WTC11 (cell line): ENCODE data around the gene GALP. TPM values are rescaled to one million over a fixed set of nuclear protein-coding genes. Genes with fewer than 3 reads are reported as not detected.

Experiments
- ATAC-seq: fragments of 200-7000 bp; cut with Tn5 transposase; 2 replicates; pipeline ENCODE4 v1.10.0; 2021; ENCODE audit warnings: mild to moderate bottlenecking, moderate library complexity
- CTCF ChIA-PET: fragments of 300-600 bp; sonication (Branson Sonifier 250); formaldehyde crosslinking; loops from one replicate; lab custom pipeline; 2021; ENCODE audit warnings: antibody characterized with exemption; lab: Charles Lee
- POLR2A ChIA-PET: fragments of 350-600 bp; sonication (Branson Sonifier 250); formaldehyde crosslinking; loops from one replicate; lab custom pipeline; 2021; ENCODE audit warnings: antibody characterized with exemption; lab: Charles Lee
- DNase-seq: peaks from one replicate; pipeline ENCODE4 v3.0.0; 2021; ENCODE audit warnings: low spot score
- H3K27ac Mint-ChIP-seq: 2 replicates; pipeline ENCODE4 v1.8.0; 2021; ENCODE audit warnings: mixed read lengths
- H3K27me3 Mint-ChIP-seq: 2 replicates; pipeline ENCODE4 v1.8.0; 2021; ENCODE audit warnings: low read depth, mild to moderate bottlenecking, moderate library complexity, mixed read lengths
- H3K36me3 Mint-ChIP-seq: 2 replicates; pipeline ENCODE4 v1.8.0; 2021; ENCODE audit warnings: mixed read lengths
- H3K4me1 Mint-ChIP-seq: 2 replicates; pipeline ENCODE4 v1.8.0; 2022; ENCODE audit warnings: mixed read lengths
- H3K4me3 Mint-ChIP-seq: 2 replicates; pipeline ENCODE4 v1.8.0; 2021; ENCODE audit warnings: mild to moderate bottlenecking, moderate library complexity, mixed read lengths
- H3K9me3 Mint-ChIP-seq: 2 replicates; pipeline ENCODE4 v1.8.0; 2021; ENCODE audit warnings: mixed read lengths
- ELF4 ChIP-seq: sonication (generic); formaldehyde crosslinking; IDR thresholded peaks from 2 replicates; pipeline ENCODE4 v1.8.1; 2022; ENCODE audit warnings: low read depth, mild to moderate bottlenecking, moderate library complexity, missing genetic modification reagents
- FOXK1 ChIP-seq: sonication (generic); formaldehyde crosslinking; IDR thresholded peaks from 2 replicates; pipeline ENCODE4 v1.8.0; 2022; ENCODE audit warnings: mild to moderate bottlenecking, moderate library complexity, missing genetic modification reagents
- FOXP1 ChIP-seq: sonication (generic); formaldehyde crosslinking; IDR thresholded peaks from 2 replicates; pipeline ENCODE4 v1.8.0; 2022; ENCODE audit warnings: missing genetic modification reagents, mild to moderate bottlenecking, moderate library complexity, borderline replicate concordance
- FOXP4 ChIP-seq: sonication (generic); formaldehyde crosslinking; IDR thresholded peaks from 2 replicates; pipeline ENCODE4 v1.8.0; 2022; ENCODE audit warnings: mild to moderate bottlenecking, missing genetic modification reagents
- IRF1 ChIP-seq: sonication (generic); formaldehyde crosslinking; IDR thresholded peaks from 2 replicates; pipeline ENCODE4 v1.8.0; 2023; ENCODE audit warnings: missing genetic modification reagents
- JAZF1 ChIP-seq: fragments of 250-450 bp; sonication (Bioruptor Pico); IDR thresholded peaks from 2 replicates; pipeline ENCODE4 v1.9.0; 2021; ENCODE audit warnings: moderate library complexity, mild to moderate bottlenecking, inconsistent platforms
- MAX ChIP-seq: sonication (generic); formaldehyde crosslinking; IDR thresholded peaks from 2 replicates; pipeline ENCODE4 v1.8.0; 2022; ENCODE audit warnings: mild to moderate bottlenecking, missing genetic modification reagents
- PRDM15 ChIP-seq: sonication (generic); formaldehyde crosslinking; IDR thresholded peaks from 2 replicates; pipeline ENCODE4 v1.8.0; 2022; ENCODE audit warnings: missing genetic modification reagents
- RELA ChIP-seq: sonication (generic); formaldehyde crosslinking; IDR thresholded peaks from 2 replicates; pipeline ENCODE4 v1.8.1; 2022; ENCODE audit warnings: missing genetic modification reagents, mild to moderate bottlenecking, borderline replicate concordance
- STAT6 ChIP-seq: sonication (generic); formaldehyde crosslinking; conservative IDR thresholded peaks from 2 replicates; pipeline ENCODE4 v1.8.1; 2023; ENCODE audit warnings: mild to moderate bottlenecking, low read depth, missing genetic modification reagents, moderate library complexity
- USF2 ChIP-seq: sonication (generic); formaldehyde crosslinking; IDR thresholded peaks from 2 replicates; pipeline ENCODE4 v1.8.1; 2023; ENCODE audit warnings: mild to moderate bottlenecking, missing genetic modification reagents, moderate library complexity
- ZNF121 ChIP-seq: sonication (generic); formaldehyde crosslinking; IDR thresholded peaks from 2 replicates; pipeline ENCODE4 v1.8.0; 2023; ENCODE audit warnings: missing genetic modification reagents
- ZNF317 ChIP-seq: sonication (generic); formaldehyde crosslinking; IDR thresholded peaks from 2 replicates; pipeline ENCODE4 v1.8.1; 2023; ENCODE audit warnings: low read depth, mild to moderate bottlenecking, moderate library complexity, missing genetic modification reagents, borderline replicate concordance
- total RNA-seq: library from RNA; stranded (reverse); gene quantifications from 3 replicates; pipeline ENCODE4 v1.2.3, GENCODE V29; 2021
- TF ChIP-seq, protein P1 (sequence below): sonication (generic); formaldehyde crosslinking; IDR thresholded peaks from 2 replicates; pipeline ENCODE4 v1.8.1; 2022; ENCODE audit warnings: missing genetic modification reagents, borderline replicate concordance
- TF ChIP-seq, protein P2 (sequence below): fragments of 250-450 bp; sonication (Bioruptor Pico); IDR thresholded peaks from 2 replicates; pipeline ENCODE4 v1.8.0; 2021; ENCODE audit warnings: mild to moderate bottlenecking
- TF ChIP-seq, protein P3 (sequence below): sonication (generic); formaldehyde crosslinking; IDR thresholded peaks from 2 replicates; pipeline ENCODE4 v1.8.1; 2022; ENCODE audit warnings: mild to moderate bottlenecking, moderate library complexity, missing genetic modification reagents
- TF ChIP-seq, protein P4 (sequence below): sonication (generic); formaldehyde crosslinking; IDR thresholded peaks from 2 replicates; pipeline ENCODE4 v1.8.1; 2023; ENCODE audit warnings: mild to moderate bottlenecking, missing genetic modification reagents

Gene GALP
- total RNA-seq, 1 experiment from 2014 or later, result not detected

DNA sequence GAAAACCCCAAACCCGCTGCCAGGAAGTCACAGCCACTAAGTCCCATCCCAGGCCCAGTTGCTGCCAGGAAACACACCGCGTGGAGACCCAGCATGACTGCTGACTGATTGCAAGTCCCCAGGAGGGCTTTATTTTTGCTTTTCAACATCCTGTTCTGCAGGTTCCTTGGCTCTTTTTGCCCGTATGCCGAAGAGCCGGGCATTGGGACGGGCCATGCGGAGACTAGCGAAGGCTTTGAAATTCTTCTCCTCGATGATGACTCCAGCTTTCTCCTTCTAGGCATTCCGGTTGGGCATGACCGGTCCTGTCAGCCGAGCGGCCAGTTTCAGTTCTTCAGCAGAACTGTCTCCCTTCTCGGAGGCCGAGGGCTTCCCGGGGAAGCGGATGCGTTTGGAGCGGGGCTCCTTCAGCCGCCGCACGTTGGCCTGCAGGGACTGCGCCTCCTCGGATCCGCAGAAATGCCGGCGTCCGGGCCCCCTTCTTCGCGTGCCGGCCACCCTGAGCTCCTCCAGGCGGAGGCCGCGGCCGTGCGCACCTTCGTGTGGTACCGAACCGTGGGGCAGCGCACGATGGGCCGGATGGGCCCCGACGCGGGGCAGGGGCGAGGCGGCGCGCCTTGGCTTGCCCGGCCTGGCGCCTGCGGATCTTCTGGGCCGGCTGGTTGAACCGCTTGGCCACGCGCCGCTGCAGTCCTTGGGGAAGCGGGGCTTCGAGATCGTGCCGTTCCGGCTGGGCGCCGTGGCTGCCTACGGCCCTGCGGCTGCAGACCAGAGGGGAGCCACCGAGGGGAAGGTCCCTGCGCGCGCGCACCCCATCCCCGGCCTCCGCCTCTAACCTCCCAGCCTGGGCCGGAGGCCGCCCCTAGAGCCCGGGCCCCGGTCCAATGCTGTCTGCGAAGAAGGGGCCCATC, 41.5 kb downstream of the GALP start (continued):
- TF ChIP-seq FOXP4, result peak; percentile 31; the same call in 1 of the 2 replicates
- TF ChIP-seq, protein P1, sequence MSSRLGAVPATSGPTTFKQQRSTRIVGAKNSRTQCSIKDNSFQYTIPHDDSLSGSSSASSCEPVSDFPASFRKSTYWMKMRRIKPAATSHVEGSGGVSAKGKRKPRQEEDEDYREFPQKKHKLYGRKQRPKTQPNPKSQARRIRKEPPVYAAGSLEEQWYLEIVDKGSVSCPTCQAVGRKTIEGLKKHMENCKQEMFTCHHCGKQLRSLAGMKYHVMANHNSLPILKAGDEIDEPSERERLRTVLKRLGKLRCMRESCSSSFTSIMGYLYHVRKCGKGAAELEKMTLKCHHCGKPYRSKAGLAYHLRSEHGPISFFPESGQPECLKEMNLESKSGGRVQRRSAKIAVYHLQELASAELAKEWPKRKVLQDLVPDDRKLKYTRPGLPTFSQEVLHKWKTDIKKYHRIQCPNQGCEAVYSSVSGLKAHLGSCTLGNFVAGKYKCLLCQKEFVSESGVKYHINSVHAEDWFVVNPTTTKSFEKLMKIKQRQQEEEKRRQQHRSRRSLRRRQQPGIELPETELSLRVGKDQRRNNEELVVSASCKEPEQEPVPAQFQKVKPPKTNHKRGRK, result no peak
- TF ChIP-seq ELF4, result no peak
- peak; percentile 22; the same call in 1 of the 2 replicates for TF ChIP-seq RELA (CRISPR knock-in tag)
- TF ChIP-seq MAX (CRISPR knock-in tag), result peak; percentile 72
- TF ChIP-seq ZNF317 (CRISPR knock-in tag), result 0 out of 2 replicates have a peak, but pooled peaks have one; percentile 21
- 0 out of 2 replicates have a peak, but pooled peaks have one; percentile 34 for TF ChIP-seq IRF1
- TF ChIP-seq STAT6 (CRISPR knock-in tag), result no peak
- TF ChIP-seq ZNF121 (CRISPR knock-in tag), result no peak
- TF ChIP-seq, protein P2, sequence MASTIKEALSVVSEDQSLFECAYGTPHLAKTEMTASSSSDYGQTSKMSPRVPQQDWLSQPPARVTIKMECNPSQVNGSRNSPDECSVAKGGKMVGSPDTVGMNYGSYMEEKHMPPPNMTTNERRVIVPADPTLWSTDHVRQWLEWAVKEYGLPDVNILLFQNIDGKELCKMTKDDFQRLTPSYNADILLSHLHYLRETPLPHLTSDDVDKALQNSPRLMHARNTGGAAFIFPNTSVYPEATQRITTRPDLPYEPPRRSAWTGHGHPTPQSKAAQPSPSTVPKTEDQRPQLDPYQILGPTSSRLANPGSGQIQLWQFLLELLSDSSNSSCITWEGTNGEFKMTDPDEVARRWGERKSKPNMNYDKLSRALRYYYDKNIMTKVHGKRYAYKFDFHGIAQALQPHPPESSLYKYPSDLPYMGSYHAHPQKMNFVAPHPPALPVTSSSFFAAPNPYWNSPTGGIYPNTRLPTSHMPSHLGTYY (CRISPR knock-in tag), result no peak
- no peak for TF ChIP-seq JAZF1
- no peak for TF ChIP-seq FOXK1 (CRISPR knock-in tag)

GRCh38 chr19:56218961-56219360, 43.2 kb downstream of the GALP start:
- no peak for ATAC-seq
- H3K4me1 Mint-ChIP-seq, result peaks cover 15% of the 10 kb centered on the region
- peaks cover 15% of the 10 kb centered on the region for H3K27me3 Mint-ChIP-seq
- CTCF ChIA-PET, result interaction anchor here (0.6 to 1.4 kb wide), 3 partner anchors 47 to 1646 kb away, joined by 3 read pairs; no protein-coding TSS in a partner anchor
- no peak for DNase-seq
- H3K9me3 Mint-ChIP-seq, result no peaks in the 10 kb centered on the region
- H3K27ac Mint-ChIP-seq, result no peak overlapping the region
- H3K4me3 Mint-ChIP-seq, result no peak overlapping the region
- POLR2A ChIA-PET, result no interaction called here
- H3K36me3 Mint-ChIP-seq, result no peaks in the 10 kb centered on the region
- TF ChIP-seq USF2, result no peak
- TF ChIP-seq, protein P3, sequence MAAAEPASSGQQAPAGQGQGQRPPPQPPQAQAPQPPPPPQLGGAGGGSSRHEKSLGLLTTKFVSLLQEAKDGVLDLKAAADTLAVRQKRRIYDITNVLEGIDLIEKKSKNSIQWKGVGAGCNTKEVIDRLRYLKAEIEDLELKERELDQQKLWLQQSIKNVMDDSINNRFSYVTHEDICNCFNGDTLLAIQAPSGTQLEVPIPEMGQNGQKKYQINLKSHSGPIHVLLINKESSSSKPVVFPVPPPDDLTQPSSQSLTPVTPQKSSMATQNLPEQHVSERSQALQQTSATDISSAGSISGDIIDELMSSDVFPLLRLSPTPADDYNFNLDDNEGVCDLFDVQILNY (CRISPR knock-in tag), result no peak
- no peak for TF ChIP-seq FOXP1 (CRISPR knock-in tag)
- no peak for TF ChIP-seq FOXK1 (CRISPR knock-in tag)
- TF ChIP-seq, protein P4, sequence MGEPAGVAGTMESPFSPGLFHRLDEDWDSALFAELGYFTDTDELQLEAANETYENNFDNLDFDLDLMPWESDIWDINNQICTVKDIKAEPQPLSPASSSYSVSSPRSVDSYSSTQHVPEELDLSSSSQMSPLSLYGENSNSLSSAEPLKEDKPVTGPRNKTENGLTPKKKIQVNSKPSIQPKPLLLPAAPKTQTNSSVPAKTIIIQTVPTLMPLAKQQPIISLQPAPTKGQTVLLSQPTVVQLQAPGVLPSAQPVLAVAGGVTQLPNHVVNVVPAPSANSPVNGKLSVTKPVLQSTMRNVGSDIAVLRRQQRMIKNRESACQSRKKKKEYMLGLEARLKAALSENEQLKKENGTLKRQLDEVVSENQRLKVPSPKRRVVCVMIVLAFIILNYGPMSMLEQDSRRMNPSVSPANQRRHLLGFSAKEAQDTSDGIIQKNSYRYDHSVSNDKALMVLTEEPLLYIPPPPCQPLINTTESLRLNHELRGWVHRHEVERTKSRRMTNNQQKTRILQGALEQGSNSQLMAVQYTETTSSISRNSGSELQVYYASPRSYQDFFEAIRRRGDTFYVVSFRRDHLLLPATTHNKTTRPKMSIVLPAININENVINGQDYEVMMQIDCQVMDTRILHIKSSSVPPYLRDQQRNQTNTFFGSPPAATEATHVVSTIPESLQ (CRISPR knock-in tag), result no peak
- no peak for TF ChIP-seq PRDM15
